Central memory CD8-positive, alpha-beta T cell (primary cell): ENCODE results near the gene ALB.

Source experiments
- ATAC-seq: fragments of 150-1000 bp; cut with Tn5 transposase; replicated peaks from 2 replicates; pipeline ENCODE4 v1.10.0; 2022; ENCODE audit warnings: mild to moderate bottlenecking, moderate FRiP score, moderate number of reproducible peaks; ENCODE audit not compliant: poor library complexity, severe bottlenecking; ENCODE audit errors: extremely low read depth
- DNase-seq, 2 donors: peaks; one replicate each; pipeline ENCODE4 v3.0.0; 2021; ENCODE audit warnings: low spot score in 2 of 2
- H3K27ac Mint-ChIP-seq: one replicate; pipeline ENCODE4 v1.8.0; 2022; ENCODE audit warnings: low read depth, mild to moderate bottlenecking, moderate library complexity, mixed read lengths
- H3K27me3 Mint-ChIP-seq: one replicate; pipeline ENCODE4 v1.8.0; 2022; ENCODE audit warnings: mixed read lengths
- H3K36me3 Mint-ChIP-seq: one replicate; pipeline ENCODE4 v1.8.0; 2022; ENCODE audit warnings: mild to moderate bottlenecking, moderate library complexity, mixed read lengths; ENCODE audit not compliant: insufficient read depth
- H3K4me1 Mint-ChIP-seq: one replicate; pipeline ENCODE4 v1.8.0; 2022; ENCODE audit warnings: mixed read lengths
- H3K4me3 Mint-ChIP-seq: one replicate; pipeline ENCODE4 v1.8.0; 2022; ENCODE audit warnings: mild to moderate bottlenecking, moderate library complexity, mixed read lengths
- H3K9me3 Mint-ChIP-seq: one replicate; pipeline ENCODE4 v1.8.0; 2022; ENCODE audit warnings: mixed read lengths

The ALB gene

DNA sequence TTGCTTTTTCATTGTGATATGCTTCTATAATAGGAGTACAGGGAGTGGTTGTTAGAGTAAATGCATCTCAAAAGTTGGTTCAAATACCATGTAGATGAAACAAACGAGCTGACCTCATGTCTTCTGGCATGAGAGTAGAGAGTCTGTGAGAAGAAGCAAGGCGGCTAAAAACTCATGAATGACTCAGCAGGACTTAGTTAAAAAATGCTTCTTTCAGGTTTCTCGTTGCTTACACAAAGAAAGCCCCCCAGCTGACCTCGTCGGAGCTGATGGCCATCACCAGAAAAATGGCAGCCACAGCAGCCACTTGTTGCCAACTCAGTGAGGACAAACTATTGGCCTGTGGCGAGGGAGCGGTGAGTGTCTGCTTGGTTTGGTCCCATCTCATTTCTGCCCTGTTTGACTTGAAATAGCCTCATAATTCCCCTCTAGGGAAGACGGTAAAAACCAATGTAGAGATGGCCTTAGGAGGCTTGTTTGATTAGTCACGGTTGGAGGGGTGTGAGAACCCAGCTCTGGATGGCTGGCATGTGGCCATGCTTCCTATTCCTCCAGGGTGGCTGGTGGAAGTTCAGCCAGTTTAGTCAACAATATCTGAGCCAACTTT, 46.4 kb downstream of the ALB start:
- no peak for ATAC-seq
- Mint-ChIP-seq H3K9me3 (peaks cover 5% of the 10 kb centered on the region), H3K4me1 (no peaks in the 10 kb centered on the region), H3K27ac (no peak overlapping the region), H3K36me3 (no peaks in the 10 kb centered on the region), H3K4me3 (no peak overlapping the region), H3K27me3 (no peaks in the 10 kb centered on the region)
- DNase-seq: no peak

DNA sequence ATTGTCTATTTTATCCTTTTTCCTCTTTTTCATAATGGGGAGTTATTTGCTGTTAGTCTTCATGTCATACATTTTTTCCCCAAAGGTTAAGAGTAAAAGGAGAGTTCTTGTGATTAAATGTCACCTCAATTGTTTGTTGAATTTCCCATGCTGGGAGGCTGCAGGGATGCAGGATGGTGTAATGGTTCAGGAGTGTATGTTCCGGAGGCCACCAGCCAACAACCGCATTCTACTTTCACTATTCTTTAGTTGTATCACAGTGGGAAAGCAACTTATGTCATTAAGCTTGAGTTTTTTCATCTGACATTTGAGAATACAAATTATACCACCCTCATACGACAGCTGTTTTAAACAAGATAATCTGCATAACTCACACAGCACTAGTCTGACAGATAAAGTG, 47.3 kb downstream of the ALB start:
- Mint-ChIP-seq H3K36me3 (no peaks in the 10 kb centered on the region), H3K27me3 (no peaks in the 10 kb centered on the region), H3K4me1 (no peaks in the 10 kb centered on the region), H3K9me3 (peaks cover 5% of the 10 kb centered on the region), H3K27ac (no peak overlapping the region), H3K4me3 (no peak overlapping the region)
- ATAC-seq (no peak), DNase-seq (no peak)

DNA sequence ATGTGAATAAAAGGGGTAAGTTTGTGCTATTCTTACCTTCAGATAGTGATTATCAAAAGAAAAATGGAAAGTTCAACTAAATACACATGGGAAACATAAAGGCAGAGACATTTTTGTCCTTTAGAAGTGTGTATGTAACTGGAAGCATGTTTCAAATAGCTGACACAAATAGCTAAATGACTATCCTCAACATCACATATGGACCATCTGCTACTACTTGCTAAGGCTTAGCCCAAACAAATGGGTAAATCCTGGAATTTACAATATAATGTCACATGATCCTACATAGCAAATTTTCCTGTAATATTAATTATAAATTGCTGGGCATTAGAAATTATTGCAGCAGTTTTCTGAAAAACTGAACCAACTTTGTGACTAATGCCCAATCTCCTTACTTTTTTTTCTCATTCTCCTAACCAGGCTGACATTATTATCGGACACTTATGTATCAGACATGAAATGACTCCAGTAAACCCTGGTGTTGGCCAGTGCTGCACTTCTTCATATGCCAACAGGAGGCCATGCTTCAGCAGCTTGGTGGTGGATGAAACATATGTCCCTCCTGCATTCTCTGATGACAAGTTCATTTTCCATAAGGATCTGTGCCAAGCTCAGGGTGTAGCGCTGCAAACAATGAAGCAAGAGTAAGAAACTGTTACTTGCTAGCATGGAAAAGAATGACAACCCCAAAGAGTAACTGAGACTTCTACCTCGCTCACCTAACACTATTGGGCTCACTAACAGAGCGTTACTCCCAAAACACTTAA, 48.1 kb downstream of the ALB start:
- Mint-ChIP-seq H3K4me1 (no peaks in the 10 kb centered on the region), H3K36me3 (no peaks in the 10 kb centered on the region), H3K27ac (no peak overlapping the region), H3K9me3 (peaks cover 5% of the 10 kb centered on the region), H3K4me3 (no peak overlapping the region), H3K27me3 (no peaks in the 10 kb centered on the region)
- no peak for DNase-seq
- ATAC-seq: no peak

DNA sequence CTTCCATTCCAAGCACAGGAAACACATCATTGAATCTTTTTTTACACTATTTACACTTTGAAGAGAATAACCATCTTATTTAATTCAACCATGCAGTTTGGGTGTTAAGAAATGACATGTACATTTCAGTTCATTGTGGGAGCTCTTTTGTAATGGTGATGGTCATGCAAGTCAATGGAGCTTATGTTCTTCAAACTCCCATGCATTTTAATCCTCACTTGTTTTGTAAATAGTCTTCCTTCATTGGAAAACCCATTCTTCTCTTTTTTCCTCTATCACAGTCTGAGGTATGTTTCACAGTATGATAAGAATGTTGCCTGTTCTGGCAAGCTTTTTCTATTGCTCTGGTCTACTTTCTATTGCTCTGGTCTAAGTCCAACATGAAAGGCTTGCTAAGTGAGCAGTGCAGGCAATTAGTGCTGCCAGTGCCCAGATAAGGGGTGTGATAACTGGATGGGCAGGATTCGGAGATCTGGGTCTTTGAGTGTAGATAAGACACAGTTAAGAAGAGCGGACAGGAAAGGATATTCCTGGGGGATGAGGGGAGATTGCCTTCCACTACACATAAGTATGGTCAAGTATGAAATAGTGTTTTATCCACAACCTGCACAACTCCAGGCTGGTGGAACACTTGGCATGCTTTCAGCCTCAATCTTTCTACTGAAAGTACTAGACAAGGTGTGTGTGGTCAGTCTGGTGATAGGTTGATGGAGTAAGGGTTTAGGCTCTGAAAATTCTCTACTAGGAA, 49.0 kb downstream of the ALB start:
- ATAC-seq (no peak), DNase-seq (no peak)
- no peaks in the 10 kb centered on the region for H3K27me3 Mint-ChIP-seq

DNA sequence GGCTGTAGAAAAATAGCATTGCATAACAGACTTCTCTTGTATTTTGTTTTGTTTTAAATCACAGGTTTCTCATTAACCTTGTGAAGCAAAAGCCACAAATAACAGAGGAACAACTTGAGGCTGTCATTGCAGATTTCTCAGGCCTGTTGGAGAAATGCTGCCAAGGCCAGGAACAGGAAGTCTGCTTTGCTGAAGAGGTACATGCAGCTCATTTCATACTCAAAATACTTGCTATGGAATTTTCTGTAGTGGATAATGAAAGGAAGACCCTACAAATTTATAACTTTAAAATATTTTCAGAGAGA, 49.6 kb downstream of the ALB start:
- Mint-ChIP-seq H3K9me3 (peaks cover 5% of the 10 kb centered on the region), H3K4me3 (no peak overlapping the region), H3K27me3 (no peaks in the 10 kb centered on the region), H3K27ac (no peak overlapping the region), H3K4me1 (no peaks in the 10 kb centered on the region), H3K36me3 (no peaks in the 10 kb centered on the region)
- no peak for ATAC-seq
- no peak for DNase-seq

More for the DNA sequence above, 49.0 kb downstream of the ALB start:
- Mint-ChIP-seq H3K4me3 (no peak overlapping the region), H3K4me1 (no peaks in the 10 kb centered on the region), H3K27ac (no peak overlapping the region), H3K36me3 (no peaks in the 10 kb centered on the region), H3K9me3 (peaks cover 5% of the 10 kb centered on the region)

DNA sequence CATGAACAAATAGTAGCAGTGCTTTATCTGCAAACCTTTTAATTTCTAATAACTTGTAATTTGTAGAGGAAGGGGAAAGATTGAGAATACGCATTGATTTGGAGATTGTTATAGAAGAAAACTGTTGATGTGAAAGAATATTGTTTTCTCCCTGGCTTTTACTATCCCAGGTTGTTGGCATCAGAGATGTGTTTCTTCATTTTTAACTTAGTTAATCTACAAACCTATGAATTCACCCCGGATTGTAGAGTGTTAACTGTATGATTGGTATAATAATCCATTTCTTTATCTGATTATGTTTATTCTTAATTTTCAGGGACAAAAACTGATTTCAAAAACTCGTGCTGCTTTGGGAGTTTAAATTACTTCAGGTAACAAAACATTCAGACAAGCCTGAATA, 50.8 kb downstream of the ALB start:
- H3K27me3 Mint-ChIP-seq: no peaks in the 10 kb centered on the region
- H3K36me3 Mint-ChIP-seq: no peaks in the 10 kb centered on the region
- peaks cover 5% of the 10 kb centered on the region for H3K9me3 Mint-ChIP-seq
- no peak overlapping the region for H3K27ac Mint-ChIP-seq
- H3K4me3 Mint-ChIP-seq: no peak overlapping the region
- no peaks in the 10 kb centered on the region for H3K4me1 Mint-ChIP-seq
- DNase-seq: no peak
- ATAC-seq: no peak

DNA sequence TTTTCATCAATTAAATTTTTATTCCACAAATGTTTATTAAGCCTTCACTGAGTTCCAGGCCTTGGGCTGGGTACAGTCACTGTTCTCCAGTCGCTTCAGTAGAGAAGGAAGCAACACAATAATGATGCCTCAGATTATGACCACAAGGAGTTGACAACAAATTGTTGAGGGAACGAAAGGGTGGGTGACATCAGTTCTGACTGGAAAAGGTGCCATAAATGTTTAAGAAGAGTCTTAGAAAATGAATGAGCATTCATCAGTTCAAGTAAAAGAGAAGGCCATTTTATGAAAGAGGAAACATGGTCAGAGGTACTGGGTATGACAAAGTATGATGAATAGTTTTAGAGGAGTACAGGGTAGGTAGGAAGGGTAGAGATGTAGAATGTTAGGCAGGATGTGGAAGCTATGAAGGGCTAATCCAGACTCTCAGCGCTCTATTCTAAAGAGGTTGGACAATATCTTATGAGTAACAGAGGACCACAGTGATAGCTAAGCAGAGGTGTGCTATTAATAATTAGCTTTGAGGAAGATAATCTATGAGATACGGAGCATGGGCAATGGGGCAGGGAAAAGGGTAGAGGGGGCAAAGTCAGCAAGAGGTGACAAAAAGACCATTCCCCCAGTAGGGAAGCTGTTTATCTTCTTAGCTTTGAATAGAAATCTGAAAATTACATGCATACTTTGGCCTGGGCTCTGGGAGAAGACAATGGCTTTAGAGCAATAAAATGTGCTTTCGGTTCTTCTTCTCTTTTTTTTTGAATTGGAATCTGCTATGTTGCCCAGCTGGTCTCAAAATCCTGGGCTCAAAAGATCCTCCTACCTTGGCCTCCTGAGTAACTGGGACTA, 52.3 kb downstream of the ALB start:
- Mint-ChIP-seq H3K36me3 (no peaks in the 10 kb centered on the region), H3K9me3 (peaks cover 5% of the 10 kb centered on the region), H3K27ac (no peak overlapping the region), H3K4me3 (no peak overlapping the region), H3K4me1 (no peaks in the 10 kb centered on the region), H3K27me3 (no peaks in the 10 kb centered on the region)
- ATAC-seq (no peak), DNase-seq (no peak)

DNA sequence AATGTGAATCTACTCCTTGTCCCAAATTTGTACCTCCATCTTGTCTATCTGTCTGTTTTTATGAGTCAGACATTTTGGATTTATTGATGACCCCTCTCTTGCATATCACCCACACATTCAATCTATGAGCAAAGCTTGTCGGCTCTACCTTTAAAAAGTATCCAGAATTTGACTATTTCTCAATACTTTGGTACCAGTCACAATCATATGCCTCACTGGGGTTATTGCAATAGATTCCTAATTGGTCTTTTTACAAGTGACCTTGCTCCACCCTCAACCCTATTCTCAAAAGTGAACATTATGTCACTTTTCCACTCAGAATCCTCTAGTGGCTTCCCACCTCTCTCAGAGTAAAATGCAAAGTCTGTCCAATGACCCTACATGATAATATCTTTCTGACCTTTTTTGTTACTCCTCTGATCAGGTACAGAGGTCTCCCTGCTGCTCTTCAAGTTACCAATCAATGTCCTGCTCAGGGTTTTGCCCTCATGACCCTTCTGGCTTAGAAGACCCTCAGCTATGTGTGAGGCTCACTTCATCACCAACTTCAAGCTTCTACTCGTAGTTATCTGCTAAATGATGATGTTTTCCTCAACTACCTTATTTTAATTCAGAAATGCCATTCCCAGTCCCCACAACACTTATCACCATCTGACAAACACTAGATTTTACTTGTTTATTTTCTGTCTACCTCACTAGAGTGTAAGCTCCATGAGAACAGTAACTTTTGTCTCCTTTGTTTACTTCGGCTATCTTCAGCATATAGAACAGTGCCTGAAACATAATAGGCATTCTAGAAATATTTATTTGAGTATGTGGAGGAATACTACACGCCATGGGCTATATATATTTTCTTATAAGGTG, 54.3 kb downstream of the ALB start:
- peaks cover under 1% of the 10 kb centered on the region for H3K9me3 Mint-ChIP-seq
- no peak overlapping the region for H3K27ac Mint-ChIP-seq
- H3K36me3 Mint-ChIP-seq: no peaks in the 10 kb centered on the region
- H3K27me3 Mint-ChIP-seq: no peaks in the 10 kb centered on the region
- DNase-seq: no peak
- no peaks in the 10 kb centered on the region for H3K4me1 Mint-ChIP-seq
- no peak overlapping the region for H3K4me3 Mint-ChIP-seq
- ATAC-seq: no peak

DNA sequence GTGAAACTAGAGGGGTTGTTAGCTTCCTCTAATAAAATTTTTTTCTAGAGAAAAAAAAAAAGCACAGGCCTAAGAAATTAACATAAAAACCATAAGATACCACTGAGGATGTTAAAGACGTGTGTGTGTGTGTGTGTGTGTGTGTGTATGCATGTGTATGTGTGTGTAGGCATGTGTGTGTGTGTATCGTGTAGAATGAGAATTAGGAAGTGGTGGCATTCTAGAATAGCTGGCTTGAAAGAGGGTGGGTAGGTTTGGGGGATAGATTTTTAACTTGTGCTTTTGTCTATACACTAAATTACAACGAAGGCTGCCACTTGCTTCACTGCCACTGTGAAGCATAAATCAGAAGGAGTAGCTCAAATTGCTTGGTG, 54.9 kb downstream of the ALB start:
- Mint-ChIP-seq H3K27me3 (no peaks in the 10 kb centered on the region), H3K9me3 (no peaks in the 10 kb centered on the region), H3K4me3 (no peak overlapping the region), H3K36me3 (no peaks in the 10 kb centered on the region), H3K27ac (no peak overlapping the region), H3K4me1 (no peaks in the 10 kb centered on the region)
- no peak for DNase-seq
- ATAC-seq: no peak

DNA sequence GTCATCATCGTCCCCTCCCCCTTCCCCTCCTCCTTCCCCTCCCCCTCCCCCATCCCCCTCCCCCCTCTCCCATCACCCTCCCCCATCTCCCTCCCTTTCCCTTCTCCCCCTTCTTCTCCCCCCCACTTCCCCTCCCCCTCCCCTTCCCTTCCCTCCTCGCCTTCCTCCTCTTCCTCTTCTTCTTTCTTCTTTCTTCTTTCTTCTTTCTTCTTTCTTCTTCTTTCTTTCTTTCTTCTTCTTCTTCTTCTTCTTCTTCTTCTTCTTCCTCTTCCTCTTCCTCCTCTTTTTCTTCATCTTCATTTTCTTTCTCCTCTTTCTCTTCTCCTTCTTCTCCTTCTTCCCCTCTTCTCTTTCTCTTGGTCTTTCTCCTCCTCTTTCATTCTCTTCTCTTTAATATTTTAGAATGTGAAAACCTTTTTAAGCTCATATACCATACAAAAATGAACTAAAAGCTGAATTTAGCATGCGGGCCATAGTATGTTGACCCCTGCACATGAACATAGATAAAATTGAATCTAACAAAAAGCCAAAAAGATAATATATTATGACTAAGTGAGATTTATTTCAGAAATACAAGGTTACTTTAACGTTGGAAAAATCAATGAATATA, 56.9 kb downstream of the ALB start:
- Mint-ChIP-seq H3K27me3 (no peaks in the 10 kb centered on the region), H3K4me1 (no peaks in the 10 kb centered on the region), H3K9me3 (no peaks in the 10 kb centered on the region), H3K4me3 (no peak overlapping the region), H3K27ac (peak overlapping the region; percentile 77), H3K36me3 (no peaks in the 10 kb centered on the region)
- ATAC-seq (no peak), DNase-seq (no peak)

DNA sequence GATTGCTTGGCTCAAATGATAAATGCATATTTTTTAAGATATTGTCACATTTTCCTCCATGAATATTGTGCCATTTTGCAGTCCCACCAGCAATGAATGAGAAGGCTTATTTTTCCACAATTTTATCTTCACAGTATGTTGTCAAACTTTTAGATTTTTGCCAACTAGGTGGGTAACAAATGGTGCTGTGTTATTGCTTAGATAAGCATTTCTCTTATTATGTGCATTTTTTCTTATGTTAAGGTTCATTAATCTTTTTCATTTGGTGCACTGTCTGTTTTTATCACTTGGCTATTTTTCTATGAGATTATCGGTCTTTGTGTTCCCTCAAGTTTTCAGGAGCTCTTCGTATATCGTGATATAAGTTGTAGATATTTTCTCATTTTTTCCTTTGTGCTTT, 64.1 kb downstream of the ALB start:
- no peaks in the 10 kb centered on the region for H3K27me3 Mint-ChIP-seq
- no peaks in the 10 kb centered on the region for H3K4me1 Mint-ChIP-seq
- H3K9me3 Mint-ChIP-seq: peaks cover 20% of the 10 kb centered on the region
- no peaks in the 10 kb centered on the region for H3K36me3 Mint-ChIP-seq
- H3K27ac Mint-ChIP-seq: no peak overlapping the region
- DNase-seq (no peak), ATAC-seq (no peak)
- no peak overlapping the region for H3K4me3 Mint-ChIP-seq
